Effector memory CD4-positive, alpha-beta T cell (primary cell): ENCODE data around the gene TSPAN9.

Experiments
- DNase-seq, 3 donors: peaks; one replicate each; pipeline ENCODE4 v3.0.0-alpha.2; 2020
- H3K27ac ChIP-seq: 2 replicates; pipeline ENCODE4 v1.7.0; 2013; ENCODE audit warnings: mild to moderate bottlenecking, low read length, moderate library complexity; ENCODE audit not compliant: insufficient read depth, poor library complexity, severe bottlenecking
- H3K27me3 ChIP-seq: replicated peaks from 2 replicates; pipeline ENCODE4 v1.7.0; 2013; ENCODE audit warnings: mild to moderate bottlenecking, low read length; ENCODE audit not compliant: insufficient read depth, control insufficient read depth, poor library complexity, severe bottlenecking
- H3K36me3 ChIP-seq: 2 replicates; pipeline ENCODE4 v1.7.0; 2013; ENCODE audit warnings: mild to moderate bottlenecking, low read length, moderate library complexity; ENCODE audit not compliant: control insufficient read depth, insufficient read depth
- H3K4me1 ChIP-seq: 2 replicates; pipeline ENCODE4 v1.7.0; 2013; ENCODE audit warnings: low read length, mild to moderate bottlenecking; ENCODE audit not compliant: control insufficient read depth, insufficient read depth, poor library complexity, severe bottlenecking
- H3K4me3 ChIP-seq: 2 replicates; pipeline ENCODE4 v1.7.0; 2013; ENCODE audit warnings: low read length, low read depth, mild to moderate bottlenecking; ENCODE audit not compliant: insufficient read depth, poor library complexity, severe bottlenecking
- H3K9me3 ChIP-seq: 2 replicates; pipeline ENCODE4 v1.7.0; 2013; ENCODE audit warnings: mild to moderate bottlenecking, low read length, moderate library complexity; ENCODE audit not compliant: control insufficient read depth

Gene TSPAN9

GRCh38 chr12:3328571-3328970 is 251.4 kb downstream of the TSPAN9 start:
- Histone ChIP-seq H3K27ac (no peak overlapping the region), H3K27me3 (no peaks in the 10 kb centered on the region), H3K9me3 (no peaks in the 10 kb centered on the region), H3K4me3 (no peak overlapping the region), H3K36me3 (no peaks in the 10 kb centered on the region), H3K4me1 (no peaks in the 10 kb centered on the region)
- no peak for DNase-seq

- H3K27me3 ChIP-seq: no peaks in the 10 kb centered on the region
- DNase-seq: no peak
- H3K36me3 ChIP-seq: no peaks in the 10 kb centered on the region
- H3K4me3 ChIP-seq: no peak overlapping the region
- no peaks in the 10 kb centered on the region for H3K9me3 ChIP-seq
- H3K4me1 ChIP-seq: no peaks in the 10 kb centered on the region
- H3K27ac ChIP-seq: no peak overlapping the region
These were observed 252.2 kb downstream of the TSPAN9 start for GRCh38 chr12:3329361-3329760.

DNA sequence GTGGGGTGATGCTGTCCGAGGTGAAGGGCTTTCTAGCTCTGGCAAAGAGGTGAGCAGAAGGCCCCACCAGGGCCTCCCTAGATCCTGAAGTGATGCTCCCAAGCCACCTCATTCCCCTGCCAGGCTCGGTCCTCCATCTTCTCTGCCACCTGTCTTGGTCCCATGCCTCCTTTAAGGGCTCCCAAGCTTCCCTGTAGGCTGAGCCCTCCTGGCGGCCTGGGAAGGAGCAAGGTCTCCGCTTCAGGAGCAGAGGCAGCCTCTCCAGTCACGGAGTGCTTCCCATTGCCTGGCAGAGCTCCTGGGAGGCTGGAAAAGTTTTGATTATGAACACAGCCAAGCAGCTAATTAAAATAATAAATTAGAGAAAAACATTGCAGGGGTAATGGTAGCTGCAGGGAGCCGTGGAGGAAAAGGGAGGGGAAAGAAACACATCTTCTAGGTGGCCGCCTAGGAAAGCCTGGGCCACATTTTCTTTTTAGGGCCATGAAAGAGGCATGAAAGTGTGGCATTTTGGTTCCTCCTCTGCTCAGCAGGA is 253.9 kb downstream of the TSPAN9 start:
- Histone ChIP-seq H3K27ac (no peak overlapping the region), H3K27me3 (no peaks in the 10 kb centered on the region), H3K9me3 (no peaks in the 10 kb centered on the region), H3K4me1 (no peaks in the 10 kb centered on the region), H3K4me3 (no peak overlapping the region), H3K36me3 (no peaks in the 10 kb centered on the region)
- no peak for DNase-seq

GRCh38 chr12:3332188-3332587 is 255.0 kb downstream of the TSPAN9 start:
- Histone ChIP-seq H3K9me3 (no peaks in the 10 kb centered on the region), H3K27me3 (no peaks in the 10 kb centered on the region), H3K36me3 (no peaks in the 10 kb centered on the region), H3K4me3 (no peak overlapping the region), H3K4me1 (no peaks in the 10 kb centered on the region), H3K27ac (no peak overlapping the region)
- DNase-seq: no peak

- Histone ChIP-seq H3K9me3 (no peaks in the 10 kb centered on the region), H3K4me3 (no peak overlapping the region), H3K36me3 (no peaks in the 10 kb centered on the region), H3K27me3 (no peaks in the 10 kb centered on the region), H3K4me1 (no peaks in the 10 kb centered on the region), H3K27ac (no peak overlapping the region)
- no peak for DNase-seq
These were observed 256.4 kb downstream of the TSPAN9 start for GRCh38 chr12:3333583-3333982.

DNA sequence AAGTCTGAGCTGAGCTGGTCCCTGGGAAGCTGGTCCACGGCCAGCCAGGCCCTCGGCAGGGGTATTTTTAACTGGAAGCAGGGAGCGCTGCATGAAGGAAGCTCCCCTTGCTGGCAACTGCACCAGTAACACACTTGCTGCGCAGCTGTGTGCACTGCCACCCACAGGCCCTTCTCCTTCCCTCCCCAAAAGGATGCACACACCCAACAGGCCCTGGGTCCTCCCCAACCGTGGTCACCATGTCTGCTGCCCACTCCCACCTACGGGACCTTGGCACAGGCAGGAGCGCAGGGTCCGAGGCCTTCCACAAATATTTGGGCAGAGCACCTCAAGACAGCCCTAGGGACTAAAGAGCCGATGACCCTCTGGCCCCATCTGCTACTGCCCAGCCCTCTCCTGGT is 256.8 kb downstream of the TSPAN9 start:
- DNase-seq: no peak
- H3K9me3 ChIP-seq: no peaks in the 10 kb centered on the region
- no peaks in the 10 kb centered on the region for H3K27me3 ChIP-seq
- no peak overlapping the region for H3K27ac ChIP-seq
- no peak overlapping the region for H3K4me3 ChIP-seq
- H3K4me1 ChIP-seq: no peaks in the 10 kb centered on the region
- H3K36me3 ChIP-seq: no peaks in the 10 kb centered on the region

GRCh38 chr12:3335078-3335487 is 257.9 kb downstream of the TSPAN9 start:
- Histone ChIP-seq H3K4me1 (no peaks in the 10 kb centered on the region), H3K27me3 (no peaks in the 10 kb centered on the region), H3K27ac (no peak overlapping the region), H3K36me3 (no peaks in the 10 kb centered on the region), H3K4me3 (no peak overlapping the region), H3K9me3 (no peaks in the 10 kb centered on the region)
- no peak for DNase-seq
